K562 (cell line): ENCODE data around the gene ARV1.

Source experiments
- CTCF ChIP-seq, 3 experiments: IDR thresholded peaks in 2 of 3; conservative IDR thresholded peaks in 1 of 3; 2 replicates each; pipeline ENCODE4 v1.5.1; 2011 to 2012; ENCODE audit warnings: low read length in 3 of 3, mild to moderate bottlenecking in 3 of 3, control low read depth in 2 of 3, improper control_type of control experiment in 1 of 3, inconsistent platforms in 1 of 3, low read depth in 1 of 3, mixed read lengths in 1 of 3, moderate library complexity in 1 of 3; ENCODE audit not compliant: insufficient read depth in 2 of 3
- CTCFL ChIP-seq: IDR thresholded peaks from 2 replicates; pipeline ENCODE4 v1.6.1; 2011; ENCODE audit warnings: borderline replicate concordance, low read depth, mild to moderate bottlenecking, moderate library complexity, low read length; ENCODE audit not compliant: insufficient read depth, poor library complexity, severe bottlenecking
- FOSL1 ChIP-seq: fragments of 200-800 bp; sonication (Bioruptor generic); conservative IDR thresholded peaks from 2 replicates; pipeline ENCODE4 v1.6.1; 2016; ENCODE audit warnings: missing genetic modification characterization, missing compliant biosample characterization
- FOXJ3 ChIP-seq: sonication (generic); formaldehyde crosslinking; IDR thresholded peaks from 2 replicates; pipeline ENCODE4 v1.4.0; 2020; ENCODE audit warnings: mild to moderate bottlenecking, missing genetic modification reagents
- MYC ChIP-seq, 2 experiments: fragments of 250-450 bp in 1 of 2; sonication (Bioruptor Pico) in 1 of 2; IDR thresholded peaks; 2 replicates each; pipeline versions ENCODE4 v1.5.1 to v1.6.1; 2012 to 2021; ENCODE audit warnings: low read depth in 2 of 2, borderline replicate concordance in 1 of 2, improper control_type of control experiment in 1 of 2, low read length in 1 of 2, mild to moderate bottlenecking in 1 of 2, moderate library complexity in 1 of 2
- SMC3 ChIP-seq: conservative IDR thresholded peaks from 2 replicates; pipeline ENCODE4 v1.6.1; 2011; ENCODE audit warnings: low read depth, low read length, improper control_type of control experiment; ENCODE audit not compliant: insufficient read depth
- SPI1 ChIP-seq: IDR thresholded peaks from 2 replicates; pipeline ENCODE4 v1.6.1; 2011; ENCODE audit warnings: low read depth, low read length, control low read depth, borderline replicate concordance
- YY1 ChIP-seq, 3 experiments: IDR thresholded peaks; 2 replicates each; pipeline ENCODE4 v1.6.1; 2011; ENCODE audit warnings: low read length in 2 of 3, mild to moderate bottlenecking in 2 of 3, moderate library complexity in 2 of 3, borderline replicate concordance in 1 of 3, control low read depth in 1 of 3, low read depth in 1 of 3; ENCODE audit not compliant: insufficient read depth in 3 of 3, insufficient replicate concordance in 2 of 3, control insufficient read depth in 1 of 3, insufficient read length in 1 of 3; ENCODE audit errors: extremely low read depth in 1 of 3
- ZNF24 ChIP-seq: fragments of 450-650 bp; IDR thresholded peaks from 2 replicates; pipeline ENCODE4 v1.6.1; 2016

- TF ChIP-seq MYC (IDR thresholded peaks at IDR 0.05; ENCODE audit: low read depth, low read length) (no peak), MYC (CRISPR knock-in tag; IDR thresholded peaks at IDR 0.05; ENCODE audit: borderline replicate concordance, low read depth) (no peak), CTCF (IDR thresholded peaks at IDR 0.05 in 2 of 3, conservative IDR thresholded peaks at IDR 0.05 in 1 of 3; ENCODE audit: insufficient read depth in 2 of 3, low read depth in 1 of 3, low read length in 3 of 3) (no peak), CTCFL (no peak), ZNF24 (no peak), FOSL1 (no peak), SPI1 (no peak), YY1 (IDR thresholded peaks at IDR 0.05; ENCODE audit: borderline replicate concordance in 1 of 3, control insufficient read depth in 1 of 3, extremely low read depth in 1 of 3, insufficient read depth in 3 of 3, insufficient read length in 1 of 3, insufficient replicate concordance in 2 of 3, low read depth in 1 of 3, low read length in 2 of 3) (no peak), FOXJ3 (CRISPR knock-in tag) (no peak), SMC3 (no peak)
These were observed 32.5 kb downstream of the ARV1 start for GRCh38 chr1:231011360-231011759.
